Suppressor macrophage treated with lipopolysaccharide for 1 hour (primary cell): ENCODE measurements around the gene ZSCAN31.
"Not testable (repeated sequence)": the region's sequence is repeated elsewhere in the genome, so short reads cannot be mapped to it uniquely, and the experiment has no call there.

ENCODE experiments used
- DNase-seq, 3 donors: peaks; one replicate each; pipeline ENCODE4 v3.0.0-alpha.2; 2020 to 2022

Gene ZSCAN31

DNA sequence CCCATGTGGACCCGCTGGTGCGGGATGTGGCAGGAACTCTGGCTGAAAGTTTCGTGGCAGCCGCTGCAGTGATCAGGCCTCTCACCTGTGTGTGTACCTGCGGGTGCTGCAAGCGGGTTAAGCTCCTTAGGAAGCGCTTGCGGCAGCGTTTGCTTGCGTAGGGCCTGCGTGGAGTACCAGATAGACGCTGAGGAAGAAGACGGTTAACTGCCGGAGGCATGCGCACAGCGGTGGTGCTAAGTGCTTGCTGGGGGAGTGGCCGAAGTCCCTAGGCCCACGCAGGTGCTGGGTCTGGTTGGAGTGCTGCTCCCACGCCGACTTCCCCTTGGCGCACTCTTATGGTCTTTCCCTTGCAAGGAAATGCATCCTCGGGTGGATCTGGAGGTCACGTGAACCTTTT, 23.0 kb downstream of the ZSCAN31 start:
- no peak for DNase-seq

DNA sequence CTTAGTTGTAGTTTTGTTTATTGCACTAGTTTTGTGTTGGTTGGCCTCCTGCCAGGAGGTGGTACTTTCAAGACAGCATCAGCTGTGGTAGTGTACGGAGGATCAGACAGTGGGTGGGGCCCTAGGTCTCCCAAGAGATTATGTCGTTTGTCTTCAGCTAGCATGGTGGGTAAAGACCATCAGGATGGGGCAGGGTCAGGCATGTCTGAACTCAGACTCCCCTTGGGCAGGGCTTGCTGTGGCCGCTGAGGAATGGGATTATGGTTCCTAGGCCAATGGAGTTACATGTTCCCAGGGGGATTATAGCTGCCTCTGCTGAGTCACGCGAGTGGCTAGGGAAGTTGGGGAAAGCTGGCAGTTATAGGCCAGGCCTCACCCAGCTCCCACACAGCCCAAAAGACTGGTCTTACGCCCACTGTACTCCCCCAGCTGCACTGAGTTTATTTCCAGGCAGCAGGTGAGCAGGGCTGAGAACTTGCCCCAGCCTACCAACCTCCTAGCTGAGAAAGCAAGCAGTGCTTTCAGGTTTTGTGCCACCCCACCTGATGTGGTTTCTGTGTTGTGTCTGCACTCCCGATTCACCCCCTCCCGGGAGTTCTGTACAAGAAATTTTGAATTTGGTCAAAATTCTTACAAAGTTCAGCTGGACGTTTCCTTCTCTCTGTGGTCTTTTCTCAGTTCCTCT, 24.7 kb downstream of the ZSCAN31 start:
- DNase-seq, result no peak

DNA sequence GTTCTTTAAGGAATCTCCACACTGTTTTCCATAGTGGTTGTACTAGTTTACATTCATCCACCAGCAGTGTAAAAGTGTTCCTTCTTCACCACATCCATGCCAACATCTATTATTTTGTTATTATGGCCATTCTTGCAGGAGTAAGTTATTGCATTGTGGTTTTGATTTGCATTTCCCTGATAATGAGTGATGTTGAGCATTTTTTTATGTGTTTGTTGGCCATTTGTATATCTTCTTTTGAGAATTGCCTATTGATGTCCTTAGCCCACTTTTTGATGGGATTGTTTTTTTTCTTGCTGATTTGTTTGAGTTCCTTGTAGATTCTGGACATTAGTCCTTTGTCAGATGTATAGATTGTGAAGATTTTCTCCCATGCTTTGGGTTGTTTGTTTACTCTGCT, 29.6 kb downstream of the ZSCAN31 start:
- not testable (repeated sequence) for DNase-seq

DNA sequence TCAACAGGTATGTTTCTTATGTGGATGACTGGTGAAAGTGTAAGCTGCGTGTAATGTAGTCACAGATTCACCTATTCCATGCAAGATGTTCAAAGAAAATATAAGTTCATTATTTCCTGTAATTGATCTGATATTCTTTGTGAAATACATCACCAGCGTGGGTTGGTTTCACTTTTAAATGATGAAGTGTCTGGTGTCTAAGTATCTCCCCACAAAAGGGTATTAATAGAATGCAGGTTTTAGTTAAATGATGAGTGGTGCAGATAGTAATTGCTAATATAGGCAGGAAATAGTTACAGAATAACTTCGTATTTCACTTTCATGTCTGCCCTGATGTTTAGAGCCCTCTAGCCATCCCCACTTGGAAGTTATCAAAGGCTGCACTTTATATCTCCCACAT, 32.4 kb downstream of the ZSCAN31 start:
- DNase-seq, result no peak

DNA sequence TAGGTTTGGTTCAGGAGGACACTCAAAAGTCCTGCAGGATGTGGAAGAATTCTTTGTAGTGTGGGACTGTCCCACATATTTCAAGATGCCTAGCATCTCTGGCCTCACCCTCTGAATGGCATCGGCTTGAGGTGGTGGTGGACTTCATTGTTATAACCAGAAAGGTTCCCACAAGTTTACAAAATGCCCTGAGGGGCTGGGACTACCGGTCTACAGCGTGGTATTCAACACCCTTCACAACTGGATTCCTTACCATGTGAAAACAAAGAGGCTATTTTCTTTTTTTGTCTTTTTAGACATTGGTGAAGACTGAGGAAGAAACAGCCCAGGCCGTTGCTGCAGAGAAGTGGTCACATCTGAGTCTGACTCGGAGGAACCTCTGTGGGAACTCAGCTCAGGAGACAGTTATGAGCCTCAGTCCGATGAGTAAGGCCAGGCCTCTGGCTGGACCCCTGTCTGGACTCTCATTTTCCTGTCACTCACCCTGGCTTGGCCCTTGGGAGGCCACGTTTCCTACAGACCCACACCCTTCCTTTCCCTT, 39.4 kb downstream of the ZSCAN31 start:
- no peak for DNase-seq

DNA sequence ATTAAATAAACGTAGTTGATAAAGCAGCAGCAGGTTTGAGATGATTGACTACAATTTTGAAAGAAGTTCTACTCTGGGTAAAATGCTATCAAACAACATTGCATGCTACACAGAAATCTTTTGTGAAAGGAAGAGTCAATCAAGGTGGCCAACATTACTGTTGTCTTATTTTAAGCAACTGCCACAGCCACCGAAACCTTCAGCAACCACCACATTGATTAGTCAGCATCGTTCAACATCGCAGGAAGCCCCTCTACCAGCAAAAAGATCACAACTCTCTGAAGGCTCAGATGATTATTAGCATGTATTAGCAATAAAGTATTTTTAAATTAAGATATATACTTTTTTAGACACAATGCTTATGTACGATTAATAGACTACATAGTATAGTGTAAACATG, 40.6 kb downstream of the ZSCAN31 start:
- DNase-seq, result no peak

DNA sequence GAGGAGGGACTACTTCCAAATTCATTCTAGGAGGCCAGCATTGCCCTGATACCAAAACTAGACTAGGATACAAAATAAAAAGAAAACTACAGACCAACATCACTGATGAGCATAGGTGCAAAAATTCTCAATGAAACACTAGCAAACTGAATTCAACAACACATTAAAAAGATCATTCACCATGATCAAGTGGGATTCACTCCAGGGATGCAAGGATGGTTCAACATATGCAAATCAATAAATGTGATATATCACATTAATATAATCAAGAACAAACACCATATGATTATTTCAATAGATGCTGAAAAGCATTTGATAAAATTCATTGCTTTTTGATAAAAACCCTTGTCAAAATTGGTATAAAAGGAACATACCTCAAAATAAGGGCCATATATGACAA, 44.4 kb downstream of the ZSCAN31 start:
- DNase-seq, result no peak

DNA sequence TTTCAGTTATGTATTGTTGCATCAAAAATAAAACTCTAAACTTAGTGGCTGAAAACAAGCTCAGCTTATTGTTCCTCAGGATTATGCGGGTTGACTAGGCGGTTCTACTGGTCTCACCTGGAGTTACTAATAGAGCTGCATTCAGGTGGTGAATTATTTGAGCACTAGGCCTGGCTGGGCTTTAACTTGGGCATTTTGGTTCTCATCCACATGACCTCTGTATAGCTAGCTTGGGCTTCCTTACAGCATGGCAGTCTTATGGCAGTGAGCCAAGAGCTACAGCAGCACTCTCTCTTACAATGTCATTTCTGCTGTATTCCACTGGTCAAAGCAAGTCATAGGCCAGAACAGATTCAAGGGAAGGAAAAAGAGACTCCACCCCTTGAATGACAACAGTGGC, 53.0 kb downstream of the ZSCAN31 start:
- no peak for DNase-seq

DNA sequence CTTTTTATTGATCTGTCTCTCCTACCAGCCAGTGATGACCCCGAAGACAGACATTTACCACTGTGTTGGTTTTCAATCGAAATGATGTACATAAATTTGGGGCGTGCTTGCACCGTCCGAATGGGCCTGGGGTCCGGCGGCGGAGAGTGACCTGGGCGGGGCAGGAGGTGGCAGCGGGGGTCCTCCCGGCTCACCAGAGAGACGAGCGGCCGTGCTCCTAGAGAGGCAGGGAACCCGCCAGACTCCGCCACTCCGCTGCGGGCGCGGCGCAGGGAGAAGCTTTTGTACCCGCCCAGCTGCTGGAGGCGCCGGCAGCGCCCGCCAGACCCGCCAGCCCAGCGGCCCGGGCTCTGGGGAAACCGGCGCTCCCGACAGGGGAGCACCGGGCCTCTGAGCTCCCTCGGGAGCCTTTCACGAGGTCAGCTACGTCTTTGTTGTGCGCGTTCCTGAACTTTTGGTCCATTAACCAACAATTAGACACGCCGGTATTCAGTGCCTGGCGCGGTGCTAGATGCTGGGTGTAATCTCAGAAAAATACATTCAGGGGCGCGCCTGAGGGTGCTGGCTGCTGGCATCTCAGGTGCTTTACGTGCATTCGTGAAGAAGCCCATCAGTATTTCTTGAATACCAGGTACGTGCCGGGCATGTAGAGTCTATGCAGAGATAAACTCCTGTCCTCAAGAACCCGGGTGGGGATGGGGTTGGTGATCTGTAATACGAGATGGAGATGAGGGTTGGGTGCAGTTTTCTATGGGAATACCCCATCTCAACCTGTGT, 54.5 kb downstream of the ZSCAN31 start, which contains the start of gene PGBD1:
TSS of gene PGBD1 (plus strand) at position 285 of the 777 bp plus-strand sequence. CDS start 2,242 bp downstream, outside the sequence.
- DNase-seq, result peak; percentile 64 to 83 (median 67)

DNA sequence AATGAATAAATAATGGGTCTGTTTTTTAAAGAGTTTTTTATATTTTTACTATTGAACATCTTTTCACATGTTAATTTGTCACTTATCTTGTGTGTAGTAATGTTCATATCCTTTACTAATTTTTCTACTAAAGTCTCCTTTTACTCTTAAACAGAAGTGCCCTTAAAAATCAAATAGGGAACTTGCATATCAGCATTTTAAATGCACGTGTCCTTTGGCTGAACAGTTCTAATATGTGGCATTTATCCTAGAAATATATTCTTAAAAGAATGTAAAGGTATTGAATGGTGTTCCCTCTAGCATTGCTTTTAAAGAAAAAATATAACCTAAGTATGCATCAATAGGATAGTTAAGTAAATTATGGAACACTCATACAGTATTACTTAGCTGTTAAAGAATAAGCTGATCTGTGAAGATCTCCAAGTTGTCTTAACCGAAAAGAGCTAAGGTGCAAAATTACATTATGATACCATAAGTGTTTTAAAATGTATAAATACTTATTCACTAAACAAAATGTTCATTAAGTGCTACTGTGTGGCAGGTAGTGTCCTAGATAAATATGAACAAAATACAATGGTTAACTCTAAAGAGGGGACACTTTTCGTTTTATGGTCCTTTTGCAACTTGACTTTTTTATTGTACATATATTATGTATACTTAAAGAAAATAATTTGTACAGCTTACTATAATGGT, 55.2 kb downstream of the ZSCAN31 start:
- DNase-seq, result no peak

DNA sequence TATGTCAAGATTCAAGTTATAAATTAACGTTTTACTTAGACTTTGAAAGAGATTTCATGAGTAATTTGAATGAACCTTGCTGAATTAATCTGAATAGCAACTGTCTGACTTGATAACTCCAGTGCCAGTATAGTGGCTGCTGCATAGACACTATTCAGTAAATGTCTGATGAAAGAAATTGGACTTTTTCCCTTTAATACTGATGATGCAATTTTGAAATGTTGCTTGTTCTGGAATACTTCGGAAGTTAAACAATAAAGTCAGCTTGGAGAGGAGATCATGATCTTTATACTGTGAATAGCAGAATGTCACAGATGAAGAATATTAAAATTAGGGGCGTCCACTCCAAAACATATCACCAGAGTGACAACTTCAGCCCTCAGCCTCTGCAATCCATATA, 58.2 kb downstream of the ZSCAN31 start:
- DNase-seq, result no peak

DNA sequence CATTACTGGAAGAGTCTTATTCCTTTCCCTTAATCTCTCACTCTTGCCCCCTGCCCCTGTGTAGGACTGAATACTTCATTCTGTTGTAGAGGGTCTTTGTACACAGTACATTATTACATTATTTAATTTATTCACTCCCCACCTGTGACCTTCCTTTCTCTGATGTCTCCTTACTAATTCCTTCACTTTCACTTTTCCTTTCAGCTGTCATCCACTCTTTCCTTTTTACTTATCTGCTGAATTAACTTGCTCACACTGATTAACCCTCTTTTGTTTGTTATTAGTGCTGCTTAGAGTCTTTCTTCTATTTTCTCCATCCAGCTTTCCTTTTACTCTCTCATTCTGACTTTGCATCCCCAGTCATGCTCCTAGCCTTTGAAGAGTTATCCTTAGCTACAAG, 61.1 kb downstream of the ZSCAN31 start:
- DNase-seq, result no peak
